K562 (cell line): Measurements from ENCODE around the gene PHC3. TPM values are rescaled to one million over a fixed set of nuclear protein-coding genes. Genes with fewer than 3 reads are reported as not detected.

Experiments
- BMI1 ChIP-seq: fragments of 150-350 bp; IDR thresholded peaks from 2 replicates; pipeline ENCODE4 v1.6.1; 2014; ENCODE audit warnings: low read length
- ERF ChIP-seq: fragments of 450-650 bp; formaldehyde crosslinking; IDR thresholded peaks from 2 replicates; pipeline ENCODE4 v1.4.0; 2020; ENCODE audit warnings: mild to moderate bottlenecking, mixed read lengths
- EZH2 ChIP-seq: IDR thresholded peaks from 2 replicates; pipeline ENCODE4 v1.6.1; 2012; ENCODE audit warnings: low read depth, mild to moderate bottlenecking, inconsistent platforms, low read length, borderline replicate concordance
- GATAD2A ChIP-seq: fragments of 450-650 bp; IDR thresholded peaks from 2 replicates; pipeline ENCODE4 v1.6.1; 2017
- MAFG ChIP-seq: fragments of 450-650 bp; conservative IDR thresholded peaks from 2 replicates; pipeline ENCODE4 v1.6.1; 2016; ENCODE audit warnings: missing genetic modification characterization, missing compliant biosample characterization
- NR1H2 ChIP-seq: sonication (generic); formaldehyde crosslinking; IDR thresholded peaks from 2 replicates; pipeline ENCODE4 v1.4.0; 2020; ENCODE audit warnings: mild to moderate bottlenecking, missing genetic modification reagents
- RBM17 ChIP-seq: fragments of 200-400 bp; formaldehyde crosslinking; IDR thresholded peaks from 2 replicates; pipeline ENCODE4 v1.6.1; 2017; ENCODE audit warnings: low read depth, mild to moderate bottlenecking, low read length, borderline replicate concordance
- SPI1 ChIP-seq: IDR thresholded peaks from 2 replicates; pipeline ENCODE4 v1.6.1; 2011; ENCODE audit warnings: low read depth, low read length, control low read depth, borderline replicate concordance
- TRIM24 ChIP-seq, 2 experiments: fragments of 450-650 bp; IDR thresholded peaks; 2 replicates each; pipeline ENCODE4 v1.6.1; 2016
- ZC3H11A ChIP-seq: IDR thresholded peaks from 2 replicates; pipeline ENCODE4 v1.6.1; 2012; ENCODE audit warnings: low read depth, low read length, improper control_type of control experiment
- ZFP91 ChIP-seq: sonication (generic); formaldehyde crosslinking; IDR thresholded peaks from 2 replicates; pipeline ENCODE4 v1.8.0; 2022; ENCODE audit warnings: mild to moderate bottlenecking, missing genetic modification reagents
- ZNF347 ChIP-seq: fragments of 450-650 bp; formaldehyde crosslinking; IDR thresholded peaks from 2 replicates; pipeline ENCODE4 v1.4.0; 2020; ENCODE audit warnings: low read depth, mild to moderate bottlenecking, moderate library complexity
- ZNF41 ChIP-seq: fragments of 250-450 bp; sonication (Bioruptor Pico); conservative IDR thresholded peaks from 2 replicates; pipeline ENCODE4 v1.4.0; 2020; ENCODE audit warnings: mild to moderate bottlenecking
- ZNF592 ChIP-seq: fragments of 450-650 bp; IDR thresholded peaks from 2 replicates; pipeline ENCODE4 v1.6.1; 2017; ENCODE audit warnings: antibody characterized with exemption, mild to moderate bottlenecking
- ZNF655 ChIP-seq: fragments of 250-450 bp; sonication (Bioruptor Pico); IDR thresholded peaks from 2 replicates; pipeline ENCODE4 v1.5.0; 2021
- ZNF740 ChIP-seq, 3 experiments: fragments of 200-800 bp in 1 of 3; sonication (Bioruptor generic) in 1 of 3; sonication (generic) in 1 of 3; formaldehyde crosslinking in 1 of 3; IDR thresholded peaks; 2 replicates each; pipeline versions ENCODE4 v1.6.1 to v1.8.0; 2016 to 2022; ENCODE audit warnings: mild to moderate bottlenecking in 2 of 3, missing compliant biosample characterization in 2 of 3, missing genetic modification characterization in 2 of 3, missing genetic modification reagents in 1 of 3
- polyA plus RNA-seq, 8 experiments: library from polyadenylated mRNA; depleted of rRNA in 4 of 8; stranded (reverse) in 5 of 8; unstranded in 3 of 8; fragments of >200 nt; fragmentation: Nextera tagmentation in 2 of 8; fragmentation: Illumina TruSeq in 1 of 8; extraction: Ambion mirVana in 2 of 8; extraction: Trizol in 1 of 8; gene quantifications; 2 replicates each; pipeline versions ENCODE4 v1.2.1 to v1.2.3, GENCODE V29; 2011 to 2014; ENCODE audit warnings: inconsistent platforms in 1 of 8, missing spikeins in 1 of 8
- total RNA-seq, 7 experiments: library from RNA; depleted of rRNA in 6 of 7; stranded (reverse); fragments of >200 nt in 6 of 7; fragmentation: Illumina TruSeq in 2 of 7; extraction: Trizol in 2 of 7; gene quantifications; 2 replicates each; pipeline versions ENCODE4 v1.2.1 to v1.2.3, GENCODE V29; 2011 to 2021; ENCODE audit warnings: low replicate concordance in 1 of 7
- TF ChIP-seq, protein P1 (sequence below): fragments of 450-650 bp; formaldehyde crosslinking; IDR thresholded peaks from 2 replicates; pipeline ENCODE4 v1.4.0; 2020; ENCODE audit warnings: mild to moderate bottlenecking, moderate library complexity
- TF ChIP-seq, protein P2 (sequence below): fragments of 450-650 bp; IDR thresholded peaks from 2 replicates; pipeline ENCODE4 v1.6.1; 2016; ENCODE audit warnings: antibody characterized with exemption

PHC3 gene
- total and polyA plus RNA-seq, 9 of the 15 experiments (the other 6 are each of a cell fraction or from before 2014, with no cell fraction given), result 3.1 to 21.6 (median 10.5) TPM

- TF ChIP-seq, protein P1, sequence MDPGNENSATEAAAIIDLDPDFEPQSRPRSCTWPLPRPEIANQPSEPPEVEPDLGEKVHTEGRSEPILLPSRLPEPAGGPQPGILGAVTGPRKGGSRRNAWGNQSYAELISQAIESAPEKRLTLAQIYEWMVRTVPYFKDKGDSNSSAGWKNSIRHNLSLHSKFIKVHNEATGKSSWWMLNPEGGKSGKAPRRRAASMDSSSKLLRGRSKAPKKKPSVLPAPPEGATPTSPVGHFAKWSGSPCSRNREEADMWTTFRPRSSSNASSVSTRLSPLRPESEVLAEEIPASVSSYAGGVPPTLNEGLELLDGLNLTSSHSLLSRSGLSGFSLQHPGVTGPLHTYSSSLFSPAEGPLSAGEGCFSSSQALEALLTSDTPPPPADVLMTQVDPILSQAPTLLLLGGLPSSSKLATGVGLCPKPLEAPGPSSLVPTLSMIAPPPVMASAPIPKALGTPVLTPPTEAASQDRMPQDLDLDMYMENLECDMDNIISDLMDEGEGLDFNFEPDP (CRISPR knock-in tag), result no peak
- TF ChIP-seq ZNF41 (CRISPR knock-in tag) (no peak), MAFG (tag) (peak; percentile 77), RBM17 (no peak), GATAD2A (no peak), ZFP91 (CRISPR knock-in tag) (no peak), ERF (CRISPR knock-in tag) (no peak), BMI1 (no peak), ZNF592 (peak; percentile 52; the same call in 1 of the 2 replicates), ZNF655 (CRISPR knock-in tag) (no peak), ZNF347 (no peak), NR1H2 (CRISPR knock-in tag) (no peak), SPI1 (no peak), ZNF740 (CRISPR knock-in tag; IDR thresholded peaks at IDR 0.05) (no peak), ZNF740 (tag; IDR thresholded peaks at IDR 0.05) (no peak), TRIM24 (IDR thresholded peaks at IDR 0.05) (no peak), EZH2 (no peak), ZC3H11A (no peak)
- TF ChIP-seq, protein P2, sequence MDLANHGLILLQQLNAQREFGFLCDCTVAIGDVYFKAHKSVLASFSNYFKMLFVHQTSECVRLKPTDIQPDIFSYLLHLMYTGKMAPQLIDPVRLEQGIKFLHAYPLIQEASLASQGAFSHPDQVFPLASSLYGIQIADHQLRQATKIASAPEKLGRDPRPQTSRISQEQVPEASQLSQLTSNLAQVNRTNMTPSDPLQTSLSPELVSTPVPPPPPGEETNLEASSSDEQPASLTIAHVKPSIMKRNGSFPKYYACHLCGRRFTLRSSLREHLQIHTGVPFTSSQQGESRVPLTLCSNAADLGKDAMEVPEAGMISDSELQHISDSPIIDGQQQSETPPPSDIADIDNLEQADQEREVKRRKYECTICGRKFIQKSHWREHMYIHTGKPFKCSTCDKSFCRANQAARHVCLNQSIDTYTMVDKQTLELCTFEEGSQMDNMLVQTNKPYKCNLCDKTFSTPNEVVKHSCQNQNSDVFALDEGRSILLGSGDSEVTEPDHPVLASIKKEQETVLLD, result no peak
Observed at GRCh38 chr3:170128977-170129431, 52.5 kb downstream of the PHC3 start (continued).
